ENCODE measurements around the gene HMOX2.

Gene HMOX2

DNA sequence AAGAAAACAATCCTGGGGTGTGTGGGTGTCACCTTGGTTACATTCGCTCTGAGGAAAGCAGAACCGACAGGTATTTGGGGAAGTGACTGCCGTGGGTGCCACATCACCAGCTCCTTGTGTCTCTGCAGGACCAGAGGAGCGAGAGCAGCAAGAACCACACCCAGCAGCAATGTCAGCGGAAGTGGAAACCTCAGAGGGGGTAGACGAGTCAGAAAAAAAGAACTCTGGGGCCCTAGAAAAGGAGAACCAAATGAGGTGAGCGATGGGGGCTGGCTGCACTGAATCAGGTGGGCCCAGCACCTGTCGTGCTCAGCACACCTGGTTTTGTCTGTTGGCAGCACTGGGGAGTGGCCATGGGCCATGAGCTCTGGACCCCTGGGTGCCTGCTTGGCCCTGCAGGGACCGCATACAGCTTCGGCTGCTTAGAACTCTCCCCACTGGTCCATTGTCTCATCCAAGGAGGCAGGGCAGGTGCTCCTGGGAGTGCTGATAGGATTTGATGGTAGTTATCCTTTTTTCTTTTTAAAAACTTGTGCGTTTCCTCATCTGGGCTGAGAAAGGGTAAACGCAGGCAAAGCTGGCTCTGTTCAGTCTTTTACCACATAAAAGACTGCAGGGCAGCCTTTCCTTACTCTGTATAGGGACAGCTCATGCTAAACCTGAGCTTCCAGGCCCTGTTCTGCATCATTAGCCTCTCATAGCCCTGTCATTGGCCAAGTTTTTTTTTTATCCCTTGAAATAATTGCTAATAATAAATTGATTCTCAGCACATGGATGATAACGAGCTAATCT is 29.4 kb downstream of the HMOX2 start:
- no peak overlapping the region for H3K27ac ChIP-seq (ENCODE audit: low read depth, low read length, severe bottlenecking)
- 90 to 91% methylated on average over 11 to 13 of the region's 13 CpGs for WGBS, 2 experiments (ENCODE audit: insufficient coverage in 2 of 2)

DNA sequence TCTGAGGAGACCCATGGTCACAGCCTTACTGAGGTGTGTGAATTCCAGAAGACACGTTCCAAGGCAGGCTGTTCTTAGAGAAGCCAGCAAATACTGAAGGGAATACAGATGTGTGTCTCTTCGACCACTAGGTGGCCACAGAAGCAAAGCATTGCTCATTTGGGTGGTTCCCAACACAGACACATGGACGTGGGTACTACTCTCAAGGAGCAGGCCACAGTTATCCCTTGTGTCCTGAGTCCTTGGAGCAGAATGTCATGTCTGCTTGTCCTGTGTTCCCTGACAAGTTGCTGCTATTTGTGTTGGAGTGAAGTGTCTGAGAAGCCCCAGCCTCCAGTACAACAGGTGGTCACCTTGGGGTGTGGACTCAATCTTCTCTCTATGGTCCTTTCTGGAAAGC is 30.3 kb downstream of the HMOX2 start:
- Histone ChIP-seq H3K27ac (ENCODE audit: low read depth, low read length, severe bottlenecking) (no peak overlapping the region), H3K9me3 (ENCODE audit: control insufficient read depth, low read length) (no peaks in the 10 kb centered on the region), H3K36me3 (ENCODE audit: control insufficient read depth, insufficient read depth, low read length) (peaks cover 51% of the 10 kb centered on the region), H3K4me1 (ENCODE audit: control insufficient read depth, insufficient read depth, low read length, poor library complexity, severe bottlenecking) (peaks cover 10% of the 10 kb centered on the region), H3K4me3 (ENCODE audit: extremely low read depth, insufficient read depth, low read length, poor library complexity, severe bottlenecking) (no peak overlapping the region)
- 17% methylated on average over 3 of the region's 3 CpGs for WGBS, 2 experiments (ENCODE audit: insufficient coverage in 2 of 2)

More for the DNA sequence above, 29.4 kb downstream of the HMOX2 start:
- peaks cover 42% of the 10 kb centered on the region for H3K36me3 ChIP-seq (ENCODE audit: control insufficient read depth, insufficient read depth, low read length)
- no peak overlapping the region for H3K4me3 ChIP-seq (ENCODE audit: extremely low read depth, insufficient read depth, low read length, poor library complexity, severe bottlenecking)
- H3K4me1 ChIP-seq (ENCODE audit: control insufficient read depth, insufficient read depth, low read length, poor library complexity, severe bottlenecking): peaks cover 19% of the 10 kb centered on the region
- H3K9me3 ChIP-seq (ENCODE audit: control insufficient read depth, low read length): no peaks in the 10 kb centered on the region

DNA sequence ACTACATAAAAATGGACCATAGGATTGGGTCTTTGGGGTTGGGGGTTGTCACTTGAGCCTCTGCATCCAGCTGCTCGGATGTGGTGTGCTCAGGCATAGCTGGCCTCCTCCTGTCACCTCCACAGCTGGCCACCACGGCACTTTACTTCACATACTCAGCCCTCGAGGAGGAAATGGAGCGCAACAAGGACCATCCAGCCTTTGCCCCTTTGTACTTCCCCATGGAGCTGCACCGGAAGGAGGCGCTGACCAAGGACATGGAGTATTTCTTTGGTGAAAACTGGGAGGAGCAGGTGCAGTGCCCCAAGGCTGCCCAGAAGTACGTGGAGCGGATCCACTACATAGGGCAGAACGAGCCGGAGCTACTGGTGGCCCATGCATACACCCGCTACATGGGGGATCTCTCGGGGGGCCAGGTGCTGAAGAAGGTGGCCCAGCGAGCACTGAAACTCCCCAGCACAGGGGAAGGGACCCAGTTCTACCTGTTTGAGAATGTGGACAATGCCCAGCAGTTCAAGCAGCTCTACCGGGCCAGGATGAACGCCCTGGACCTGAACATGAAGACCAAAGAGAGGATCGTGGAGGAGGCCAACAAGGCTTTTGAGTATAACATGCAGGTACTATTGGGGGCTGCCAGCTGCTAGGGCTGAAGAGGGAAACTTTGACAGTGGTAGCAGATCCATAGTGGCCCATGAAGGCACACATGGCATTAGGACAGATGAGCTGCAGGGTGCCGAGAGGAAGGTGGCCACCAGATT is 31.6 kb downstream of the HMOX2 start:
- Histone ChIP-seq H3K9me3 (ENCODE audit: control insufficient read depth, low read length) (no peaks in the 10 kb centered on the region), H3K4me3 (ENCODE audit: extremely low read depth, insufficient read depth, low read length, poor library complexity, severe bottlenecking) (no peak overlapping the region), H3K27ac (ENCODE audit: low read depth, low read length, severe bottlenecking) (no peak overlapping the region), H3K4me1 (ENCODE audit: control insufficient read depth, insufficient read depth, low read length, poor library complexity, severe bottlenecking) (no peaks in the 10 kb centered on the region), H3K36me3 (ENCODE audit: control insufficient read depth, insufficient read depth, low read length) (peaks cover 65% of the 10 kb centered on the region)
- 97 to 100% methylated on average over 14 to 16 of the region's 17 CpGs for WGBS, 2 experiments (ENCODE audit: insufficient coverage in 2 of 2)

DNA sequence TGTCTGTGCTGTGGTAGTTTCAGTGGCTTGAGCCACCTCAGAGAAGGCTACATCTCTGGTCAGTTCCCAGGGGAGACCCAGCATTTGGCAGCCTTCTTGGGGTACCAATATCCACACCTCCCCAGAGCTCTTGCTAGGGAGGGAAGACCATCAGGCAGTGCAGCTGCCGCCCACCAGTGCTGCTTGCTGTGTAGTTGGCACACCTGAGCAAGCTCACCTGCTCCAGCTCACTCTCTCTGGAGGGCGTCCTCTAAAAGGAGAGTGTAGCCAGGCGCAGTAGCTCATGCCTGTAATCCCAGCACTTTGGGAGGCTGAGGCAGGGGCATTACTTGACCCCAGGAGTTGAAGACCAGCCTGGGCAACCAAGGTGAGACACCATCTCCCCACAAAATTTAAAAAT is 32.6 kb downstream of the HMOX2 start:
- no peak overlapping the region for H3K27ac ChIP-seq (ENCODE audit: low read depth, low read length, severe bottlenecking)
- H3K36me3 ChIP-seq (ENCODE audit: control insufficient read depth, insufficient read depth, low read length): peaks cover 73% of the 10 kb centered on the region
- no peak overlapping the region for H3K4me3 ChIP-seq (ENCODE audit: extremely low read depth, insufficient read depth, low read length, poor library complexity, severe bottlenecking)
- H3K9me3 ChIP-seq (ENCODE audit: control insufficient read depth, low read length): no peaks in the 10 kb centered on the region
- 89 to 94% methylated on average over 3 of the region's 3 CpGs for WGBS, 2 experiments (ENCODE audit: insufficient coverage in 2 of 2)
- no peaks in the 10 kb centered on the region for H3K4me1 ChIP-seq (ENCODE audit: control insufficient read depth, insufficient read depth, low read length, poor library complexity, severe bottlenecking)

DNA sequence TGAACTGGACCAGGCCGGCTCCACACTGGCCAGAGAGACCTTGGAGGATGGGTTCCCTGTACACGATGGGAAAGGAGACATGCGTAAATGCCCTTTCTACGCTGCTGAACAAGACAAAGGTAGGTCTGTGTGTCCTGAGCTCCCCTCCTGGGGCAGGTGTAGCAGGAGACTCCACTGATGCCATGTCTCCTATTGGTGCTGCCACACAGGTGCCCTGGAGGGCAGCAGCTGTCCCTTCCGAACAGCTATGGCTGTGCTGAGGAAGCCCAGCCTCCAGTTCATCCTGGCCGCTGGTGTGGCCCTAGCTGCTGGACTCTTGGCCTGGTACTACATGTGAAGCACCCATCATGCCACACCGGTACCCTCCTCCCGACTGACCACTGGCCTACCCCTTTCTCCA is 33.2 kb downstream of the HMOX2 start:
- 91 to 95% methylated on average over 7 to 8 of the region's 8 CpGs for WGBS, 2 experiments (ENCODE audit: insufficient coverage in 2 of 2)
- Histone ChIP-seq H3K27ac (ENCODE audit: low read depth, low read length, severe bottlenecking) (no peak overlapping the region), H3K4me1 (ENCODE audit: control insufficient read depth, insufficient read depth, low read length, poor library complexity, severe bottlenecking) (no peaks in the 10 kb centered on the region), H3K4me3 (ENCODE audit: extremely low read depth, insufficient read depth, low read length, poor library complexity, severe bottlenecking) (no peak overlapping the region), H3K9me3 (ENCODE audit: control insufficient read depth, low read length) (no peaks in the 10 kb centered on the region), H3K36me3 (ENCODE audit: control insufficient read depth, insufficient read depth, low read length) (peaks cover 77% of the 10 kb centered on the region)

DNA sequence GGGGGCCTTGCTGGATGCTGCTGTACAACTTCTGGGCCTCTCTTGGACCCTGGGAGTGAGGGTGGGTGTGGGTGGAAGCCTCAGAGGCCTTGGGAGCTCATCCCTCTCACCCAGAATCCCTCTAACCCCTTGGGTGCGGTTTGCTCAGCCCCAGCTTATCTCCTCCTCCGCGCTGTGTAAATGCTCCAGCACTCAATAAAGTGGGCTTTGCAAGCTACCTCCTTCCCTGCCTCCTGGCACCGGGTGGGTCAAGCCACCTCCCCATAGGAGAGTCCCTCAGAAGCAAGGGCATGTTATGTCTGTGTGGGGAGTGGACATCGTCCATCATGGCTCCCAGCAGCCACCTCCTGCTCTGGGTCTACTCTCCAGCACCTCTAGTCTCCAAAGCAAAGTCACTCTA is 33.9 kb downstream of the HMOX2 start:
- 50 to 71% methylated on average over 2 to 4 of the region's 5 CpGs for WGBS, 2 experiments (ENCODE audit: insufficient coverage in 2 of 2)
- Histone ChIP-seq H3K36me3 (ENCODE audit: control insufficient read depth, insufficient read depth, low read length) (peaks cover 77% of the 10 kb centered on the region), H3K4me3 (ENCODE audit: extremely low read depth, insufficient read depth, low read length, poor library complexity, severe bottlenecking) (no peak overlapping the region), H3K4me1 (ENCODE audit: control insufficient read depth, insufficient read depth, low read length, poor library complexity, severe bottlenecking) (no peaks in the 10 kb centered on the region), H3K9me3 (ENCODE audit: control insufficient read depth, low read length) (no peaks in the 10 kb centered on the region), H3K27ac (ENCODE audit: low read depth, low read length, severe bottlenecking) (no peak overlapping the region)

DNA sequence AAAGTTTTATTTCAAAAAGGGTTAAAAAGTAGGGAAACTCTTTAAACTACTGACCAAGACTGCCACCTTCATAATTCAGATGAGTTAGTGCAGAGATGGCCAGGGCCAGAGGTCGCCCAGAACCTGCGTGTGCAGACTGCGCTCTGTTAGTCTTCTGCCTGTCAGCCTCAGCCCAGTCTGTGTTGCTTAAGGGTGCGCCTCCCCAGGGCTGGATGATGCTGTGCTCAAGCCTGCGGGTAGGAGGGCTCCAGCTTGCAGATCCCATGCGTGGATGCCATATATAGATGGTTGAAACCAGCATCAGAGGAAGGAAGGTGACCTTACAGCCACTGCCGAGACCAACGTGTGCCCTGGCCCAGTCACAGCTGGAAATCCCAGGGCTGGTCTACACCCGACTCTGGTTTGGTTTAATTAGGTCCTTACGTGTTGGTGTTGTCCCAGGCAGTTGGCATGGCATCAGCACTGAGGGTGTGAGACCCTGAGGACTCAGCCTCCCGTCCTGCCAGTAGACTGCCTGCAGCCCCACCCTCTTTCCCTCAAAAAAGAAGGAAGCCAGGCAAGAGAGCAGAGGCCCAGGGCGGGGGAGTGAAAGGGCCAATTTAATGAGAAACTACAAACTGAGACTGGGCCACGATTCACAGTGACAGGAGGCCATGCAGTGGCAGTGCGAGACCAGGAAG is 34.7 kb downstream of the HMOX2 start:
- WGBS, 2 experiments (ENCODE audit: insufficient coverage in 2 of 2): 92% methylated on average over 12 to 13 of the region's 14 CpGs
- Histone ChIP-seq H3K4me1 (ENCODE audit: control insufficient read depth, insufficient read depth, low read length, poor library complexity, severe bottlenecking) (no peaks in the 10 kb centered on the region), H3K27ac (ENCODE audit: low read depth, low read length, severe bottlenecking) (no peak overlapping the region), H3K9me3 (ENCODE audit: control insufficient read depth, low read length) (no peaks in the 10 kb centered on the region), H3K36me3 (ENCODE audit: control insufficient read depth, insufficient read depth, low read length) (peaks cover 73% of the 10 kb centered on the region), H3K4me3 (ENCODE audit: extremely low read depth, insufficient read depth, low read length, poor library complexity, severe bottlenecking) (no peak overlapping the region)

DNA sequence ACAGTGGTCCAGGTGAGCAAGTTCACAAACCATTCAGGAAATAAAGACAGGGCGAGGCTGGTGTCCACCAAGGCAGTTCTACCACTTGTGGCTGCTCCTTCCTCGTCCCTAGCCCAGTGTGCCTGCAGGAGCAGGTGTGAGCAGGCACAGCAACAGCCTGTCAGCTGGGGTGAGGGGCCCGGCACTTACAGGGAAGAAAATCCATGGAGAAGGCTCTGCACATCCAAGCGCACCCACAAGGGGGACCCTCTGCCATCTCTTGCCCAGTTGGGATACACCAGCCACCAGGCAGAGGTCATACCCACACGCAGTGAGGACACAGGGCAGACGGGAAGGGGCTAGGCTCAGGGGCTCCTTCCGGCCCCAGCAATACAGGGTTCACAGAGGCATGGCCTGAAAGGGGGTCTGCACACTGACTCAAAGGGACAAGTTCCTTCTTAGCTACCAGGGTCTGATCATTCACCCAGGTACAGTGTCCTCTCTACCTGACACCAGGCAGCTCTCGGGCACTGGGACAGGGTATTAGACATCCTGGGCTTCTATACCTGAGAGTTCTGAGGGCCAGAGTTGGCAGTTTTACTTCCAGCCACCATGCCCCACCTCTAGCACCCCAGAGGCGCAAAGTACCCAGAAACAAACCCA is 35.4 kb downstream of the HMOX2 start:
- H3K4me3 ChIP-seq (ENCODE audit: extremely low read depth, insufficient read depth, low read length, poor library complexity, severe bottlenecking): no peak overlapping the region
- no peaks in the 10 kb centered on the region for H3K4me1 ChIP-seq (ENCODE audit: control insufficient read depth, insufficient read depth, low read length, poor library complexity, severe bottlenecking)
- WGBS, 2 experiments (ENCODE audit: insufficient coverage in 2 of 2): 69 to 72% methylated on average over 8 to 9 of the region's 9 CpGs
- H3K9me3 ChIP-seq (ENCODE audit: control insufficient read depth, low read length): no peaks in the 10 kb centered on the region
- H3K36me3 ChIP-seq (ENCODE audit: control insufficient read depth, insufficient read depth, low read length): peaks cover 77% of the 10 kb centered on the region
- no peak overlapping the region for H3K27ac ChIP-seq (ENCODE audit: low read depth, low read length, severe bottlenecking)

DNA sequence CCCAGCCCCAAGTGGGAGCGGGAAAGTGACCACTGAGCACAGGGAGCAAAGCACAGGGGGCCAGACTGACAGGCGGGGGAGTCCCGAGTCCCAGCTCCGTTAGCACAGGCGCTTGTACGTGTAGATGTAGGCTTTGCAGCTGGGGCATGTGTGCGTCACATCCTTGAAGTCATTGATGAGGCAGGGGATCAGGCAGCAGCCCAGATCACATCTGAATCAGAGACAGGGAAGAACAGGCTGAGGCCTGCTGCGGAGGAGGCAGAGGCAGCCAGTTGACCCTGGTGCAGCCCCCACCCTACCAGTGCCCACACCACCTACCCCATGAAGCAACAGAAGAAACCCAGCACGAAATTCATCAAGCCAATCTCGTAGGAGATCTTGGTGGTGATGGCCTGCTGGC is 36.3 kb downstream of the HMOX2 start:
- Histone ChIP-seq H3K4me3 (ENCODE audit: extremely low read depth, insufficient read depth, low read length, poor library complexity, severe bottlenecking) (no peak overlapping the region), H3K9me3 (ENCODE audit: control insufficient read depth, low read length) (no peaks in the 10 kb centered on the region), H3K36me3 (ENCODE audit: control insufficient read depth, insufficient read depth, low read length) (peaks cover 68% of the 10 kb centered on the region), H3K4me1 (ENCODE audit: control insufficient read depth, insufficient read depth, low read length, poor library complexity, severe bottlenecking) (no peaks in the 10 kb centered on the region), H3K27ac (ENCODE audit: low read depth, low read length, severe bottlenecking) (no peak overlapping the region)
- 92 to 97% methylated on average over 9 to 10 of the region's 10 CpGs for WGBS, 2 experiments (ENCODE audit: insufficient coverage in 2 of 2)

DNA sequence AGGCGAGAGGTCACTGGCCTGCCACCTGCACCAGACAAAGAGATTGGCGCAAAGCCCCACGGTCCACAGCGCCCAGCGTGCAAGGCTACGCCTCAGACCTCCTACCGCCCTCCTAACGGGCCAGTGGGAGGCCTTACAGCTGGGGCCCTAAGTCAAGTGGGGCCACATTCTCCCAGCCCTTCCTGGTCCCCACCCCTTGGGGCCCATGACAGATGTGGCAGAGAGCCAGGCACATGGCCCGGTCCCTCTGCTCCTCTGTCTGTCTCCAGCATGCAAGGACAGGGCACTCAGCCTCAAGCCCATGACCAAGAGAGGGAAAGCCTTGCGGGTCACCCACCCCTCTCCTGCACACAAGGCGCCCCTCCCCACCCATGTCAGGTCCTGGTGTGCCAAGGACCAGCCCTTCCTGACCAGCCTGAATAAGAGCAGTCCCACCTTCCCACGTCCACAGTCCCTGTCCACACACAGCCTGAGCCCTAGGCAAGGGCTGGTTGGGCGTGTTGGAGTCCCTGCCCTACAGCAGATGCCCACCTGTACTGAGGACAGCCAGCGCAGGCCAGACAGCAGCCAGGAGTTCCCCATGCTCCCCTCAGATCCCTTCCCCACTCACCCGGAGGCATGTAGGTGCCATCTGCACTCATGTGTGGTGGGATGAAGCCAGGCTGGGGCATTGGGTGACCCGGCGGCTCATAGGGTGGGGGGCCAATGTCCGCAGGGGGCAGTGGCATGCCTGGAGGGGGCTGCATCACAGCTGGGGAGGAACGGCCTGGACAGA is 37.1 kb downstream of the HMOX2 start:
- WGBS, 2 experiments (ENCODE audit: insufficient coverage in 2 of 2): 89 to 94% methylated on average over 14 to 16 of the region's 19 CpGs
- Histone ChIP-seq H3K36me3 (ENCODE audit: control insufficient read depth, insufficient read depth, low read length) (peaks cover 60% of the 10 kb centered on the region), H3K27ac (ENCODE audit: low read depth, low read length, severe bottlenecking) (no peak overlapping the region), H3K4me3 (ENCODE audit: extremely low read depth, insufficient read depth, low read length, poor library complexity, severe bottlenecking) (no peak overlapping the region), H3K4me1 (ENCODE audit: control insufficient read depth, insufficient read depth, low read length, poor library complexity, severe bottlenecking) (no peaks in the 10 kb centered on the region), H3K9me3 (ENCODE audit: control insufficient read depth, low read length) (no peaks in the 10 kb centered on the region)
